HG02678 (cell line): ENCODE data around the gene KHDC4.
"Not testable (repeated sequence)": the region's sequence is repeated elsewhere in the genome, so short reads cannot be mapped to it uniquely, and the experiment has no call there.

Experiments
- ATAC-seq: cut with Tn5 transposase; IDR thresholded peaks from one replicate; pipeline ENCODE4 v1.9.1; 2021; ENCODE audit warnings: mild to moderate bottlenecking, moderate library complexity; ENCODE audit not compliant: unreplicated experiment

The KHDC4 gene

GRCh38 chr1:155942578-155943141, 8.4 kb upstream of the KHDC4 start:
- ATAC-seq = no peak

- no peak for ATAC-seq
These were observed 7.8 kb upstream of the KHDC4 start for GRCh38 chr1:155941845-155942531.

GRCh38 chr1:155940993-155941844, 7.0 kb upstream of the KHDC4 start, which contains the start of gene RXFP4:
RXFP4 (plus strand) TSS chr1:155941638; CDS start chr1:155941710, 72 bp downstream.
- ATAC-seq = no peak

GRCh38 chr1:155940482-155940992, 6.3 kb upstream of the KHDC4 start:
- no peak for ATAC-seq

- ATAC-seq = no peak
These were observed 4.0 kb upstream of the KHDC4 start for GRCh38 chr1:155938220-155938627.

GRCh38 chr1:155934936-155935590, 850 bp upstream of the KHDC4 start:
- ATAC-seq = no peak

GRCh38 chr1:155933591-155934096, 569 bp downstream of the KHDC4 start:
- no peak for ATAC-seq

- ATAC-seq = no peak
These were observed 1.7 kb downstream of the KHDC4 start for GRCh38 chr1:155932487-155932886.

- no peak for ATAC-seq
These were observed 2.1 kb downstream of the KHDC4 start for GRCh38 chr1:155932081-155932480.

- ATAC-seq = no peak
These were observed 2.7 kb downstream of the KHDC4 start for GRCh38 chr1:155931332-155932038.

GRCh38 chr1:155930725-155931124, 3.5 kb downstream of the KHDC4 start:
- not testable (repeated sequence) for ATAC-seq

- ATAC-seq = no peak
These were observed 5.2 kb downstream of the KHDC4 start for GRCh38 chr1:155929057-155929456.

GRCh38 chr1:155925506-155925905, 8.7 kb downstream of the KHDC4 start:
- ATAC-seq = no peak

- ATAC-seq = no peak
These were observed 13.5 kb downstream of the KHDC4 start for GRCh38 chr1:155920717-155921116.

GRCh38 chr1:155919801-155920200, 14.4 kb downstream of the KHDC4 start:
- ATAC-seq = no peak

GRCh38 chr1:155918660-155919059, 15.6 kb downstream of the KHDC4 start:
- no peak for ATAC-seq

- no peak for ATAC-seq
These were observed 20.1 kb downstream of the KHDC4 start for GRCh38 chr1:155913969-155914757.

- no peak for ATAC-seq
These were observed 22.1 kb downstream of the KHDC4 start for GRCh38 chr1:155912056-155912536.
